Right cardiac atrium (tissue), 5 donors: Measurements from ENCODE around the gene PRRT2. TPM values are rescaled to one million over a fixed set of nuclear protein-coding genes. Genes with fewer than 3 reads are reported as not detected.

Source experiments
- ATAC-seq, 2 donors: fragments of 200-7000 bp; cut with Tn5 transposase; one replicate each; pipeline versions ENCODE4 v1.8.0 to v1.9.1; 2020; ENCODE audit warnings: moderate library complexity in 2 of 2, mild to moderate bottlenecking in 1 of 2
- DNase-seq, 3 donors: peaks; one replicate each; pipeline ENCODE4 v3.0.0-alpha.2; 2020
- H3K27ac ChIP-seq: one replicate; pipeline ENCODE4 v1.5.1; 2013; ENCODE audit warnings: mild to moderate bottlenecking, low read length, control low read depth, moderate library complexity
- H3K27me3 ChIP-seq: one replicate; pipeline ENCODE4 v1.6.1; 2013; ENCODE audit not compliant: control insufficient read depth, insufficient read depth
- H3K4me1 ChIP-seq: one replicate; pipeline ENCODE4 v1.6.1; 2013; ENCODE audit warnings: low read length; ENCODE audit not compliant: control insufficient read depth, insufficient read depth
- H3K4me3 ChIP-seq: one replicate; pipeline ENCODE4 v1.5.1; 2013; ENCODE audit warnings: low read length, control low read depth
- H3K9me3 ChIP-seq: one replicate; pipeline ENCODE4 v1.6.1; 2013; ENCODE audit warnings: low read length; ENCODE audit not compliant: control insufficient read depth
- WGBS: extraction: QIAGEN DNeasy Blood & Tissue Kit; methylation state at CpG from one replicate; pipeline ENCODE4 v1.1.7; 2013; 5-methylcytosine and 5-hydroxymethylcytosine counted together
- intact Hi-C, 4 donors: fragments of 100-400 bp; cut with DNase I; formaldehyde crosslinking; loops; one replicate each; pipeline versions ENCODE4 v1.11.0 to v1.14.0; 2022 to 2023
- polyA plus RNA-seq: library from polyadenylated mRNA; stranded (reverse); fragments of 200-250 nt; gene quantifications from one replicate; pipeline ENCODE4 v1.2.3, GENCODE V29; 2013
- total RNA-seq, 4 donors: library from RNA; stranded (reverse); fragmentation: NEBNext Ultra II Directional; extraction: Animal tissue kit (Norgen Biotek cat#: 25700); gene quantifications; one replicate each; pipeline ENCODE4 v1.2.1, GENCODE V29; 2021
- donor health status: healthy with polysubstance abuse.
- donor health status: DM: no; HTN: yes; CAD: no.
- donor health status: DM: no; HTN: no; CAD: no.
- donor health status: DM: no; HTN: yes; CAD: no; lungs with severe emphysema.
- donor health status: DM: yes; HTN: yes; CAD: no.

The PRRT2 gene
- total and polyA plus RNA-seq, 5 donors = 2.5 to 5.0 (median 4.8) TPM

DNA sequence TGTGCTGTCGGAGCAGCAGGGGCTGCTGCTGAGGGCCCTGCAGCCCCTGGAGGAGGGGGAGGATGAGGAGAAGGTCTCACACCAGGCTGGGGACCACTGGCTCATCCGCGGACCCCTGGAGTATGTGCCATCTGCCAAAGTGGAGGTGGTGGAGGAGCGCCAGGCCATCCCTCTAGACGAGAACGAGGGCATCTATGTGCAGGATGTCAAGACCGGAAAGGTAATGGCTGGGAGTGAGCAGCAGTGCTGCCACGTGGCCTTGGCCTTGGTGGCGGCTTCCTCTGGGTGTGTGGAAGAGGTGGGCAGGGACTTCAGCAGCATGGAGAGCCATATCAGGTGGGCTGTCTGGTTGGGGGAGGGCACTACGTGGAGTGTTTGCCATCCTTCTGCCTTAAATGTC is 28.2 kb downstream of the PRRT2 start:
- no peaks in the 10 kb centered on the region for H3K27me3 ChIP-seq
- H3K9me3 ChIP-seq = no peaks in the 10 kb centered on the region
- no peak overlapping the region for H3K4me3 ChIP-seq
- WGBS = 77% methylated on average over 10 of the region's 10 CpGs
- intact Hi-C loops = no loop called here
- DNase-seq (no peak), ATAC-seq (no peak)
- H3K27ac ChIP-seq = no peak overlapping the region
- H3K4me1 ChIP-seq = no peaks in the 10 kb centered on the region

DNA sequence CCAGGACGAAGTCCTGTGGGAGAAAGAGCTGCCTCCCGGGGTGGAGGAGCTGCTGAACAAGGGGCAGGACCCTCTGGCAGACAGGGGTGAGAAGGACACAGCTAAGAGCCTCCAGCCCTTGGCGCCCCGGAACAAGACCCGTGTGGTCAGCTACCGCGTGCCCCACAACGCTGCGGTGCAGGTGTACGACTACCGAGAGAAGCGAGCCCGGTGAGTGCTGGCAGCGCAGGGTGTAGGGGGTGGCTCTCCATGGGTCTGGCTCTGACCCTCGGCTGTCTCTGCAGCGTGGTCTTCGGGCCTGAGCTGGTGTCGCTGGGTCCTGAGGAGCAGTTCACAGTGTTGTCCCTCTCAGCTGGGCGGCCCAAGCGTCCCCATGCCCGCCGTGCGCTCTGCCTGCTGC is 29.6 kb downstream of the PRRT2 start:
- ATAC-seq = no peak
- intact Hi-C loops = no loop called here
- no peak overlapping the region for H3K27ac ChIP-seq

DNA sequence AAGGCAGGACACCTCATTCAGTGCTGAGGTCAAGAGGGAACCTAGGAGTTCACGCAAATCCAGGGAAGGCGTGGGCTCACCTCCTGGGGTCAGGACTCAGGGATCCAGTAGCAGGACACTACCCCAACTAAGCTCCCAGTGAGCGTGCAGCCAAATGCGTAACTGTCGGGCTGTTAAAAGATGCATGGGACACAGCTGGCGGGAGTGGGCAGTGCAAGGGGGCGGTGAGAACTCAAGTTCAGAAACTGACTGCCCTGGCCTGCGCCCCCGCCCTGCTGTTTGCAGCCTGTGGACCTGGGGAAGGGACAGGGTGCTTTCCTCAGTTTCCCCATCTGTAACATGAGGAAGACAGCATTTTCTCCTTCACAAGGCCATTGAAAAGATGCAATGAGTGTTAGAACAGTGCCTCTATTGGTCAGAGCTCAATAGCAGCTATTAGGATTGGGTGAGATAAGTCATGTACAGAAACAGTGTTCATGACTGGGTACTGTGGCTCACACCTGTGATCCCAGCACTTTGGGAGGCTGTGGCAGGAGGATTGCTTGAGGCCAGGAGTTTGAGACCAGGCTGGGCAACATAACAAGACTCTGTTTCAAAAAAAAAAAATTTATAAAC is 30.8 kb downstream of the PRRT2 start:
- H3K4me3 ChIP-seq = no peak overlapping the region
- no peak for DNase-seq
- H3K27ac ChIP-seq = no peak overlapping the region
- H3K4me1 ChIP-seq = no peaks in the 10 kb centered on the region
- no peak for ATAC-seq
- no peaks in the 10 kb centered on the region for H3K9me3 ChIP-seq
- WGBS = 94% methylated on average over 9 of the region's 9 CpGs
- no peaks in the 10 kb centered on the region for H3K27me3 ChIP-seq
- intact Hi-C loops = no loop called here

More for the DNA sequence above, 29.6 kb downstream of the PRRT2 start:
- Histone ChIP-seq H3K27me3 (no peaks in the 10 kb centered on the region), H3K4me1 (no peaks in the 10 kb centered on the region), H3K4me3 (no peak overlapping the region), H3K9me3 (no peaks in the 10 kb centered on the region)
- 92% methylated on average over 23 of the region's 23 CpGs for WGBS
- no peak for DNase-seq

DNA sequence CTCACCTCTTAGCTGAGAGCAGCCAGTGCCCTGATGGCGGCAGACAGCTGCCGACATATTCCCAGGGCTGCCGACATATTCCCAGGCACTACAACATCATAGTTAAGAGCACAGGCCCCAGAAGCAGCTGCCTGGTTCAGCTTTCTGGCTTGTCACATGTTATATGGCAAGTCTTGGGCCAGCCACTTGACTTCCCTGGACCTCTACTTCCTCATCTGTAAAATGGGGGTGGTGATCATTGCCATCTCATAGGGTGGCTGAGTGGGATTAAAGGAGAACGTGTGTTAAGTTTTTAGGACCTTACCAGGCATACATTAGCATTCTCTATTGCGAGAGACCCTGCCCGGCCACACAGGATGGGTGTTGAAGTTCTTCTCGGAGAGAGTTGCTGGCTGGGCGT is 31.9 kb downstream of the PRRT2 start:
- WGBS = 89% methylated on average over 8 of the region's 8 CpGs
- Histone ChIP-seq H3K27me3 (no peaks in the 10 kb centered on the region), H3K4me1 (no peaks in the 10 kb centered on the region), H3K9me3 (no peaks in the 10 kb centered on the region), H3K4me3 (no peak overlapping the region), H3K27ac (no peak overlapping the region)
- intact Hi-C loops = no loop called here
- DNase-seq (no peak), ATAC-seq (no peak)

DNA sequence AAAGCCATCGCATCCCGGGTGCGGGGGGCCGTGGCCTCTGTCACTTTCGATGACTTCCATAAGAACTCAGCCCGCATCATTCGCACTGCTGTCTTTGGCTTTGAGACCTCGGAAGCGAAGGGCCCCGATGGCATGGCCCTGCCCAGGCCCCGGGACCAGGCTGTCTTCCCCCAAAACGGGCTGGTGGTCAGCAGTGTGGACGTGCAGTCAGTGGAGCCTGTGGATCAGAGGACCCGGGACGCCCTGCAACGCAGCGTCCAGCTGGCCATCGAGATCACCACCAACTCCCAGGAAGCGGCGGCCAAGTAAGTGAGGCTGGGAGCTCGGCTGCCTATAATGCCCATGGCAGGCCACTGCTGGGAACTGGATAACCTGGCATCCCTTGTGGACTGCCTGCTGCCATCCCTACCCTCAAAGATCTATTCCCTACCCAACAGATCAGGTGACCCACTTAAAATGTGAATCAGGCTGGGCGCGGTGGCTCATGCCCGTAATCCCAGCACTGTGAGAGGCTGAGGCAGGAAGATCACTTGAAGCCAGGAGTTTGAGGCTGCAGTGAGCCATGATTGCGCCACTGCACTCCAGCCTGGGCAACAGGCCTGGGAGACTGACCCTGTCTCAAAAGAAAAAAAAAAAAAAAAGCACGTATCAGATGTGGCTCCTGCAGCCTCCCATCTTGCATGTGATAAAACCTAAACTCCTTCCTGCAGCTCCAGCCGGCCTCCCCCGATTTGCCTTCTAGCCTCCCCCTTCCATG is 32.8 kb downstream of the PRRT2 start:
- 89% methylated on average over 28 of the region's 28 CpGs for WGBS
- ATAC-seq (peak in 1 of 2 donors; percentile 35), DNase-seq (peak in 1 of 3 donors; percentile 63)
- H3K27me3 ChIP-seq = no peaks in the 10 kb centered on the region
- intact Hi-C loops = no loop called here
- no peak overlapping the region for H3K27ac ChIP-seq
- H3K4me3 ChIP-seq = no peak overlapping the region
- H3K9me3 ChIP-seq = no peaks in the 10 kb centered on the region
- no peaks in the 10 kb centered on the region for H3K4me1 ChIP-seq

DNA sequence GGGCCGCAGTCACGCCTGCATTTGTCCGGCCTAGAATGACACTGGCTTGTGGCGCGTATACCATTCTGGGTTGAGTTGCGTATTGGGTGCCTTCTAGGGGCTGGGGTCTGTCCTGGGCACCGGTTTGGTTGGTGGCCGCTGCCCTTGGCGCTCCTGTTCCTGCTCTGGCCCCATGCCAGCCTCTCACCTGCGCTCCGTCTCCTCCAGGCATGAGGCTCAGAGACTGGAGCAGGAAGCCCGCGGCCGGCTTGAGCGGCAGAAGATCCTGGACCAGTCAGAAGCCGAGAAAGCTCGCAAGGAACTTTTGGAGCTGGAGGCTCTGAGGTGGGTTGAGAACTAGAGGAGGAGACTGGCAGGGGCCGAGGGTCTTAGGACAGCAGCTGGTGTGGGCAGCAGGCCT is 33.7 kb downstream of the PRRT2 start:
- 92% methylated on average over 18 of the region's 18 CpGs for WGBS
- DNase-seq (no peak), ATAC-seq (no peak)
- H3K27me3 ChIP-seq = no peaks in the 10 kb centered on the region
- H3K9me3 ChIP-seq = no peaks in the 10 kb centered on the region
- intact Hi-C loops = no loop called here
- H3K4me1 ChIP-seq = no peaks in the 10 kb centered on the region
- no peak overlapping the region for H3K4me3 ChIP-seq
- no peak overlapping the region for H3K27ac ChIP-seq

DNA sequence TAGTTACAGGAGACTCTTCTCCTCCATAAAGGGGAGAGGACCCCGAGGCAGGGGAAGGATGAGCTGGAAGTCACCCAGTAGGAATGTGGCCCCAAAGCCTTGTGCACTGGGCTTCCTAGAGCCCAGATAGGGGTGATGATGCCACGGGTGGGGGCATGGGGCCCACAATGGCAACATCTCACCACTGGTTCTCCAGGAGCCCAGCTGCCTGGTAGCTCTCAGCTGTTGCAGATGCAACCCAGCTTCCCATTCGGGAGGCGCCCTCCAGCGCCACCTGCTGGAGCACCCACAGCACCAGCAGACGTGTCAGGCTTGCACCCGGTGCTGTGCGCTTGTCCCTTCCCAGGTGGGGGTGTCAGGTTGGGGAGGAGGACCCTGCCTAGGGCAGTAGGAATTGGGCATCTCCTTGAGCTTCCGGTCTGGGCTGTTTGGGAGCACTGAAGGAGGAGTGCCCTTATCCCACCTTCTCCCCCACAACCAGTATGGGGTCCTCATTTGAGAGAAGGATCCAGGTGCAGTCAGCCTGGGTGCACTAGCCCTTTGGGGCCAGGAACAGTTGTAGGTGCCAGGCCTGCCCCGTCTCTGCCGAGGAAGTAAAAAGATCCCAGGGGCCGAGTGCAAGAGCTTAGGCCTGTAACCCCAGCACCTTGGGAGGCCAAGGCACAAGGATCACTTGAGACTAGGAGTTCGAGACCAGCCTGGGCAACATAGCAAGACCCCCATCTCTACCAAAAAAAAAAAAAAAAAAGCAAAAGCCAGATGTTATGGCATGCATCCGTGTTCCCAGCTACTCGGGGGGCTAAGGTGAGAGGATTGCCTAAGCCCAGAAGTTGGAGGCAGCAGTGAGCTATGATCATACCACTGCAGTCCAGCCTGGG is 36.7 kb downstream of the PRRT2 start:
- 41% methylated on average over 15 of the region's 15 CpGs for WGBS
- peak; percentile 68 to 71 for ATAC-seq
- H3K27me3 ChIP-seq = no peaks in the 10 kb centered on the region
- H3K4me1 ChIP-seq = no peaks in the 10 kb centered on the region
- intact Hi-C loops = no loop called here
- no peak overlapping the region for H3K4me3 ChIP-seq
- H3K27ac ChIP-seq = no peak overlapping the region
- no peaks in the 10 kb centered on the region for H3K9me3 ChIP-seq
- peak; percentile 83 to 91 (median 91) for DNase-seq

DNA sequence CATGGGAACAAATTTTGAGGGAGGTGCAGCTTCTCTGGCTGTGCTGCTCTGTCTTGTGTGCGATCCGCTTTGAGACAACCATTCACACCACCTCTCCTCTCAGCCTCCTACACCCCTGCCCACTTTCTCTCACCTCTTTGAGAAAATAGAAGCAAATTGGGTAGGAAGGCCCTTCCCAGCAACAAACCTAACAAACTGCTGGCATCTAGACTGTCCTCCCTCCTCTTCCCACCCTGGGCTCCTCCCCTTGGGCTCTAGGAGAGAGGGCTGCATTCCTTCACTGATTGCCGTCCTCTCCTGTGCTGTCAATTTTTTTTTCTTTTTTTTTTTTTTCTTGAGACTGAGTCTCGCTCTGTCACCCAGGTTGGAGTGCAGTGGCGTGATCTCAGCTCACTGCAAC is 37.5 kb downstream of the PRRT2 start:
- DNase-seq = no peak
- Histone ChIP-seq H3K9me3 (no peaks in the 10 kb centered on the region), H3K4me1 (no peaks in the 10 kb centered on the region), H3K4me3 (no peak overlapping the region), H3K27ac (peak overlapping the region; percentile 19), H3K27me3 (no peaks in the 10 kb centered on the region)
- intact Hi-C loops = no loop called here
- peak in 1 of 2 donors; percentile 28 for ATAC-seq
- 51% methylated on average over 5 of the region's 5 CpGs for WGBS

DNA sequence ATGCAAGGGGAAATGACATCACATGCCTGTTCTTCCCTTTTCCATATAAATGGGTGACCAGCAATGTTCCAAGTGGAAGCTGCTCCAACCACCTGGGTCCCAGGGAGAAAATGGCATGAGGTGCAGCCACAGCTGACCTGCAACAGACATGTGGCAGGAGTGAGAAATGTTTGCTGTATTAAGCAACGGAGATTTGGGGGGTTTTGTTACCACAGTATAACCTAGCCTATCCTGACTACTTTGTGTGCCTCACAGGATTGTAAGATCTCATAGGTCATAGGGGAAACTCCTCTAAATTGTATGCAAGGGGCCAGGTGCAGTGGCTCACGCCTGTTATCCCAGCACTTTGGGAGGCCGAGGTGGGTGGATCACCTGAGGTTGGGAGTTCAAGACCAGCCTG is 39.0 kb downstream of the PRRT2 start:
- no peaks in the 10 kb centered on the region for H3K27me3 ChIP-seq
- 95% methylated on average over 3 of the region's 3 CpGs for WGBS
- ATAC-seq = no peak
- H3K27ac ChIP-seq = no peak overlapping the region
- intact Hi-C loops = no loop called here
- no peaks in the 10 kb centered on the region for H3K4me1 ChIP-seq
- no peak overlapping the region for H3K4me3 ChIP-seq
- no peaks in the 10 kb centered on the region for H3K9me3 ChIP-seq
- DNase-seq = no peak

DNA sequence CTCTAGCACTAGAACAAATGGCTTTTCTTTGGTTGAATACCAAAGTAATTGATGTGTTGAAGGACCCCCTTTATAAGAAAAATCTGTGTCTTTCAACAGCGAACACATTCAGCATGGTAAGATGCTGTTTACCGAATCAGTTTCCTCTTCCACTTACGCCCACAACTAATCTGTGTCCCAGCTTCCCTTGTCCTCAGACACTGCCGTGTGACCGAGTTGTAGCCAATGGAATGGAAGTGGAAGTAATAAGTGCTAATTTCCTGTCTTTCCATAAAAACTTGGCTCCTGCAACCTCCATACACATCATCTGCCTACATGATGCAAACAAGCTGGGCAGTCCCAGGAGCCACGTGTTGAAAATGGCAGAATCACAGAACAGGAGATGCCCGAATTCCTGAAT is 40.7 kb downstream of the PRRT2 start:
- WGBS = 35% methylated on average over 7 of the region's 7 CpGs
- no peak overlapping the region for H3K27ac ChIP-seq
- no peaks in the 10 kb centered on the region for H3K4me1 ChIP-seq
- intact Hi-C loops = no loop called here
- no peaks in the 10 kb centered on the region for H3K9me3 ChIP-seq
- DNase-seq (no peak), ATAC-seq (peak; percentile 45 to 53)
- no peak overlapping the region for H3K4me3 ChIP-seq
- H3K27me3 ChIP-seq = no peaks in the 10 kb centered on the region

DNA sequence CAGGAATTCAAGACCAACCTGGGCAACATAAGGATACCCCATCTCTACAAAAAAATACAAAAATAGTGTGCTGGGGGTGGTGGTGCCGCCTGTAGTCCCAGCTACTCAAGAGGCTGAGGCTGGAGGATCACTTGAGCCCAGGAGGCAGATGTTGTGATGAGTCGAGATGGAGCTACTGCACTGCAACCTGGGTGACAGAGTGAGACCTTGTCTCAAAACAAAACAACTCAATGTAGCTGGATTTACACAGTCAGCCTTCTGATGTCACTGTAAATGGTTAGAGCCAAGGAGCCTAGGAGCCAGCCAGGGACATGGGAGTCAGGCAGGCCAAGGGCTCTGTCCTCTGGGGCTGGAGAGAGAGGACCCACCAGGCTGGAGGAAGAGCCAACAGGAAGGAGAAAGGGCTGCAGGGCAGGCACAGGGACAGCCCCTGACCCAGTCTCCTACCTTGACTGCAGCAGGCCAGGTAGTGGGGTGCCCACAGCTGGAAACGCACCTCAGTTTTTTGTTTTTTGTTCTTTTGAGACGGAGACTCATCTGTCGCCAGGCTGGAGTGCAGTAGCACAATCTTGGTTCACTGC is 42.6 kb downstream of the PRRT2 start:
- H3K4me3 ChIP-seq = no peak overlapping the region
- H3K9me3 ChIP-seq = no peaks in the 10 kb centered on the region
- H3K4me1 ChIP-seq = no peaks in the 10 kb centered on the region
- intact Hi-C loops = no loop called here
- ATAC-seq = no peak
- whole genome bisulfite sequencing = 85% methylated on average over 5 of the region's 5 CpGs
- DNase-seq = no peak
- no peaks in the 10 kb centered on the region for H3K27me3 ChIP-seq
- no peak overlapping the region for H3K27ac ChIP-seq
